Gastroesophageal sphincter (tissue), 4 donors: ENCODE measurements around the gene RINL. TPM values are rescaled to one million over a fixed set of nuclear protein-coding genes. Genes with fewer than 3 reads are reported as not detected.
A peak's percentile ranks its signal among the peaks of the same experiment; 100 is the strongest.

Experiments
- ATAC-seq: fragments of 150-250 bp; one replicate; pipeline ENCODE4 v1.9.1; 2016; ENCODE audit warnings: mild to moderate bottlenecking, moderate library complexity
- H3K27ac ChIP-seq, 4 donors: fragments of 200-600 bp; sonication (generic) in 3 of 4; 1 replicate in 3 of 4; 2 replicates in 1 of 4; pipeline ENCODE4 v1.5.1; 2016 to 2019
- H3K27me3 ChIP-seq: fragments of 200-600 bp; sonication (generic); one replicate; pipeline ENCODE4 v1.5.1; 2019
- H3K36me3 ChIP-seq, 2 donors: fragments of 200-600 bp; sonication (generic); one replicate each; pipeline ENCODE4 v1.5.1; 2019; ENCODE audit warnings: control low read depth in 1 of 2
- H3K4me1 ChIP-seq, 3 donors: fragments of 200-600 bp; sonication (generic); 1 replicate in 2 of 3; 2 replicates in 1 of 3; pipeline ENCODE4 v1.5.1; 2016 to 2019; ENCODE audit warnings: control low read depth in 2 of 3
- H3K4me3 ChIP-seq, 2 donors: fragments of 200-600 bp; sonication (generic); one replicate each; pipeline ENCODE4 v1.5.1; 2019; ENCODE audit warnings: mild to moderate bottlenecking in 1 of 2, moderate library complexity in 1 of 2
- H3K9me3 ChIP-seq, 3 donors: fragments of 200-600 bp; sonication (generic); one replicate each; pipeline ENCODE4 v1.5.1; 2017 to 2019; ENCODE audit warnings: control low read depth in 2 of 3
- EP300 ChIP-seq: sonication (generic); formaldehyde crosslinking; IDR thresholded peaks from one replicate; pipeline ENCODE4 v1.6.1; 2017; ENCODE audit warnings: antibody characterized with exemption, mild to moderate bottlenecking
- POLR2A ChIP-seq, 2 donors: fragments of 450-650 bp; IDR thresholded peaks; one replicate each; pipeline ENCODE4 v1.6.1; 2017; ENCODE audit warnings: antibody characterized with exemption in 2 of 2, mild to moderate bottlenecking in 2 of 2, moderate library complexity in 1 of 2
- POLR2AphosphoS5 ChIP-seq: sonication (generic); formaldehyde crosslinking; IDR thresholded peaks from one replicate; pipeline ENCODE4 v1.6.1; 2017; ENCODE audit warnings: antibody characterized with exemption
- WGBS, 2 donors: methylation state at CpG; one replicate each; pipeline ENCODE4 v1.1.5; 2018; ENCODE audit warnings: low coverage in 1 of 2; 5-methylcytosine and 5-hydroxymethylcytosine counted together
- total RNA-seq, 4 donors: library from RNA; depleted of rRNA; stranded (reverse); fragments of >200 nt; gene quantifications; one replicate each; pipeline ENCODE4 v1.1.0, GENCODE V29; 2016
- TF ChIP-seq, protein P1 (sequence below), 4 experiments: fragments of 200-600 bp in 2 of 4; fragments of 450-650 bp in 2 of 4; sonication (generic) in 1 of 4; IDR thresholded peaks; one replicate each; pipeline ENCODE4 v1.5.1; 2017 to 2019; ENCODE audit warnings: antibody characterized with exemption in 4 of 4, mild to moderate bottlenecking in 2 of 4, moderate library complexity in 2 of 4

The RINL gene
- total RNA-seq, 4 donors from 2014 or later, result 1.2 to 8.2 (median 4.1) TPM

DNA sequence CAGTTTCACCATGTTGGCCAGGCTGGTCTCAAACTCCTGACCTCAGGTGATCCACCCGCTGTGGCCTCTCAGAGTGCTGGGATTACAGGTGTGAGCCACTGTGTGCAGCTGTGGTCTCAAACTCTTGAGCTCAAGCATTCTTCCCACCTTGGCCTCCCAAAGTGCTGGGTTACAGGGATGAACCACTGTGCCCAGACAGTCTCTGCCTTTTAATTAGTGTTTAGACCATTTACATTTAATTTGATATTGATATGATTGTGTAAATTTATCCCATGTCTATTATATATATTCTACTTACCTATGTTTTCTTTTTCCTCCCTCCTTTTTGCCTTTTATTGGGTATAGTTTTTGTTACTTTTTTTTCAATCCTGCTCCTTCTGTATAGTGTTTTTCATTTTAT is 23.6 kb upstream of the RINL start:
- Histone ChIP-seq H3K4me1 (peaks cover 0 to 36% (median 21%) of the 10 kb centered on the region in 3 donors), H3K27me3 (no peaks in the 10 kb centered on the region), H3K4me3 (no peak overlapping the region), H3K27ac (no peak overlapping the region), H3K36me3 (peaks cover 0 to 24% of the 10 kb centered on the region in 2 donors), H3K9me3 (no peaks in the 10 kb centered on the region)
- WGBS, 2 donors, result 80 to 100% methylated on average over 1 of the region's 1 CpG
- TF ChIP-seq EP300 (no peak), POLR2A (IDR thresholded peaks at IDR 0.05) (no peak), POLR2AphosphoS5 (no peak)
- TF ChIP-seq, protein P1, sequence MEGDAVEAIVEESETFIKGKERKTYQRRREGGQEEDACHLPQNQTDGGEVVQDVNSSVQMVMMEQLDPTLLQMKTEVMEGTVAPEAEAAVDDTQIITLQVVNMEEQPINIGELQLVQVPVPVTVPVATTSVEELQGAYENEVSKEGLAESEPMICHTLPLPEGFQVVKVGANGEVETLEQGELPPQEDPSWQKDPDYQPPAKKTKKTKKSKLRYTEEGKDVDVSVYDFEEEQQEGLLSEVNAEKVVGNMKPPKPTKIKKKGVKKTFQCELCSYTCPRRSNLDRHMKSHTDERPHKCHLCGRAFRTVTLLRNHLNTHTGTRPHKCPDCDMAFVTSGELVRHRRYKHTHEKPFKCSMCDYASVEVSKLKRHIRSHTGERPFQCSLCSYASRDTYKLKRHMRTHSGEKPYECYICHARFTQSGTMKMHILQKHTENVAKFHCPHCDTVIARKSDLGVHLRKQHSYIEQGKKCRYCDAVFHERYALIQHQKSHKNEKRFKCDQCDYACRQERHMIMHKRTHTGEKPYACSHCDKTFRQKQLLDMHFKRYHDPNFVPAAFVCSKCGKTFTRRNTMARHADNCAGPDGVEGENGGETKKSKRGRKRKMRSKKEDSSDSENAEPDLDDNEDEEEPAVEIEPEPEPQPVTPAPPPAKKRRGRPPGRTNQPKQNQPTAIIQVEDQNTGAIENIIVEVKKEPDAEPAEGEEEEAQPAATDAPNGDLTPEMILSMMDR (IDR thresholded peaks at IDR 0.05), result no peak
- no peak for ATAC-seq

DNA sequence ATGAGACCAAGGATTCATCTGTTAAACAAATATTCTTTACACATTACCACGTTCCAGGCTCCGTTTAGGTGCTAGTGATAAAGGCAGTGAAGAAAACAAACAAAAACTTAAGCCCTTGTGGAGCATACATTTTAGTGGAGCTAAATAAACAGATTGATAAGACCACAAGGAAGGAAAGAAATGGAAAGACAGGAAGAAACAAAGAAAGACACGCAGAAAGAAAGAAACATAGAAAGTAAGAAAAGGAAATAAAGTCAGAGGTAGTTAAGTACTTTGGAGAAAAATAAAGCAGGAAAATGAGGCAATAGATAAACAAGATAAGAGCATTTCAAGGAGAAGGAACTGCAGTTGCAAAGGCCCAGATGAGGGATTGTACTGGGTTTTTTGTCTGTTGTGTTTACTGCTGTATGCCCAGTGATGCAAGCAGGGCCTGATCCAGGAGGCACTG is 22.7 kb upstream of the RINL start:
- peak overlapping the region in 2 of 4 donors; percentile 92 for H3K27ac ChIP-seq
- 17 to 40% methylated on average over 2 to 3 of the region's 3 CpGs for WGBS, 2 donors
- no peak for TF ChIP-seq POLR2AphosphoS5
- no peak for TF ChIP-seq EP300
- TF ChIP-seq POLR2A (IDR thresholded peaks at IDR 0.05), result no peak
- TF ChIP-seq, protein P1 (IDR thresholded peaks at IDR 0.05), result no peak

DNA sequence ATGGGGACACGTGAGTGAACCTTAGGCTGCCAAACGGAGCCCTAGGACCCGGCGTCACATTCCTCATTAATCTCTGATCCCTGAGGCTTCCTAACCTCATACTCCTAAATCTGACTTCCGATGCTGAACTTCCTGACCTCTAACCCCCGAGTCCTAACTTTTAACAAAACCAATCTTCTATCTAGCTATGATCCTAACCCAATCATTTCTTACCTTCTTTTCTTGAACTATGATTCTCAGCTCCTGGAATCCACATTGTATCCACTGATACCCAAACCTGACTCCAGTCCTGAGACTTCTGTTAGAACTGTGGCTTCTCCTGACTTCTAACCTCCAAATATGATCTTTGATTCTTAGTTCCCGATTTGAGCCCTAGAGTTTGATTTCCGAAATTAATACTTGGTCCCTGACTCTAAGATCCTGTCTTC is 22.1 kb upstream of the RINL start:
- peak overlapping the region; percentile 92 to 99 (median 92) for H3K27ac ChIP-seq
- no peaks in the 10 kb centered on the region for H3K27me3 ChIP-seq
- no peak for ATAC-seq
- H3K9me3 ChIP-seq, result no peaks in the 10 kb centered on the region
- TF ChIP-seq, protein P1 (IDR thresholded peaks at IDR 0.05), result no peak
- TF ChIP-seq POLR2AphosphoS5 (no peak), POLR2A (IDR thresholded peaks at IDR 0.05) (no peak), EP300 (no peak)
- H3K4me3 ChIP-seq, result peak overlapping the region; percentile 73 to 93
- 0 to 4% methylated on average over 4 of the region's 8 CpGs for WGBS, 2 donors
- H3K36me3 ChIP-seq, result peaks cover 0 to 10% of the 10 kb centered on the region in 2 donors
- peaks cover 0 to 49% (median 23%) of the 10 kb centered on the region in 3 donors for H3K4me1 ChIP-seq

More for the DNA sequence above, 22.7 kb upstream of the RINL start:
- Histone ChIP-seq H3K4me1 (peaks cover 0 to 45% (median 23%) of the 10 kb centered on the region in 3 donors), H3K4me3 (peak overlapping the region in 1 of 2 donors; percentile 73), H3K36me3 (peaks cover 0 to 16% of the 10 kb centered on the region in 2 donors), H3K9me3 (no peaks in the 10 kb centered on the region), H3K27me3 (no peaks in the 10 kb centered on the region)
- ATAC-seq, result no peak

DNA sequence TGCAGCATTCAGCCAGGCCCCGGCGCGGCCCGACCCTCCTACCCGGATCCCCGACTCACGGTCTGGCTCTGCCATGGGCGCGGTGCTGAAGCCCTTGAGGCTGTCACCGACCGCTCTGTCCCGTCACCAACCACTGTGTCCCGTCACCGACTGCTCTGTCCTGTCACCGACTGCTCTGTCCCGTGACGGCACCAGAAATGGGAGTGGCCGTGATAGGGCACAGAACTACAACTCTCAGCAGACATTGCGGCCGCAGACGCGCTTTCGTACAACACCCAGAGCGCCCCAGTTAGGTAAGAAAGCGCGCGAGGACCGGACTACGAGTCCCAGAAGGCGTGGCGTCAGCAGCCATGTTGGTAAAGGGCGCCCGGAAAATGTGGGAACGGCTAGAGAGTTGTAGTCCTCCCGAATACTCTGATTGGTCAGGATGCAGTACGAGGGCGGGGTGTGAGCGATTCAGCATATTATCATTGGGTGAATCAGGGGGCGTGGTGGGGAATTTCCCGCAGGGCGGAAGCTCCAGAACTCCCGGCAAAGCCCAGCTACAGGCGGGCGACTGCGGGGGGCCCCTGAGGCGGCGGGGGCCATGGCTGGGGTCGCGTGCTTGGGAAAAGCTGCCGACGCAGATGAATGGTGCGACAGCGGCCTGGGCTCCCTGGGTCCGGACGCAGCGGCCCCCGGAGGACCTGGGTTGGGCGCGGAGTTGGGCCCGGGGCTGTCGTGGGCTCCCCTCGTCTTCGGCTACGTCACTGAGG is 21.5 kb upstream of the RINL start, which contains the start of the genes NFKBIB and SIRT2:
TSS of gene NFKBIB (plus strand) at position 523 of the 755 bp plus-strand sequence. CDS start at position 587, 64 bp downstream.
TSS of gene SIRT2 (minus strand) at position 172 of the 755 bp plus-strand sequence. CDS start at position 75, 97 bp downstream.
- H3K4me3 ChIP-seq, result peak within 1 kb of the TSS; percentile 73 to 93
- 2% methylated on average over 9 of the region's 64 CpGs; no CpG with 5 or more reads in 1 of the 2 donors for WGBS, 2 donors
- ATAC-seq, result peak; percentile 98
- H3K9me3 ChIP-seq, result no peaks in the 10 kb centered on the region
- H3K4me1 ChIP-seq, result peaks cover 0 to 53% (median 23%) of the 10 kb centered on the region in 3 donors
- H3K36me3 ChIP-seq, result peaks cover 0 to 5% of the 10 kb centered on the region in 2 donors
- TF ChIP-seq EP300, result no peak
- peak; percentile 47 for TF ChIP-seq POLR2AphosphoS5
- TF ChIP-seq POLR2A (IDR thresholded peaks at IDR 0.05), result peak; percentile 50 to 52
- TF ChIP-seq, protein P1 (IDR thresholded peaks at IDR 0.05), result peak in 2 of 4 experiments; percentile 10 to 20
- peak within 1 kb of the TSS; percentile 92 to 99 (median 92) for H3K27ac ChIP-seq
- no peaks in the 10 kb centered on the region for H3K27me3 ChIP-seq
